CD4-positive, alpha-beta T cell treated with Interleukin-10 for 1 hour (primary cell): ENCODE measurements around the gene OR1J4.
"Not testable (repeated sequence)": the region's sequence is repeated elsewhere in the genome, so short reads cannot be mapped to it uniquely, and the experiment has no call there.

Source experiments
- DNase-seq: peaks from one replicate; pipeline ENCODE4 v3.0.0-alpha.2; 2020

Gene OR1J4

GRCh38 chr9:122518841-122519240, at the start of gene OR1J4:
OR1J4 (plus strand) TSS chr9:122519141; CDS start chr9:122519141, 0 bp downstream.
- no peak for DNase-seq

- DNase-seq, result no peak
These were observed 44.4 kb upstream of the OR1J4 start for GRCh38 chr9:122474561-122474960.

- no peak for DNase-seq
These were observed 43.2 kb upstream of the OR1J4 start for GRCh38 chr9:122475717-122476116.

GRCh38 chr9:122477346-122477745, 41.6 kb upstream of the OR1J4 start:
- DNase-seq, result no peak

GRCh38 chr9:122477826-122478225, 41.1 kb upstream of the OR1J4 start, which contains the start of gene OR1J1:
OR1J1 (minus strand) TSS chr9:122477926; CDS start chr9:122477926, 0 bp downstream.
- DNase-seq, result no peak

GRCh38 chr9:122479062-122479461, 39.9 kb upstream of the OR1J4 start:
- no peak for DNase-seq

GRCh38 chr9:122498883-122499288, 20.1 kb upstream of the OR1J4 start:
- peak; percentile 29 for DNase-seq

- DNase-seq, result no peak
These were observed 12.0 kb upstream of the OR1J4 start for GRCh38 chr9:122506964-122507363.

- DNase-seq, result no peak
These were observed 8.4 kb upstream of the OR1J4 start, which contains the start of gene OR1J2 for GRCh38 chr9:122510502-122510901. OR1J2 (plus strand) TSS chr9:122510802; CDS start chr9:122510802, 0 bp downstream.

- DNase-seq, result no peak
These were observed 715 bp upstream of the OR1J4 start for GRCh38 chr9:122518226-122518625.

GRCh38 chr9:122519376-122519775, 435 bp downstream of the OR1J4 start:
- no peak for DNase-seq

- no peak for DNase-seq
These were observed 7.7 kb downstream of the OR1J4 start for GRCh38 chr9:122526602-122527001.

- DNase-seq, result no peak
These were observed 8.3 kb downstream of the OR1J4 start, which contains the start of gene OR1N1 for GRCh38 chr9:122527193-122527592. OR1N1 (minus strand) TSS chr9:122527293; CDS start chr9:122527293, 0 bp downstream.

- not testable (repeated sequence) for DNase-seq
These were observed 12.2 kb downstream of the OR1J4 start for GRCh38 chr9:122531157-122531556.

- no peak for DNase-seq
These were observed 17.2 kb downstream of the OR1J4 start for GRCh38 chr9:122536134-122536533.

- DNase-seq, result not testable (repeated sequence)
These were observed 18.1 kb downstream of the OR1J4 start for GRCh38 chr9:122537066-122537465.

GRCh38 chr9:122538757-122539156, 19.8 kb downstream of the OR1J4 start:
- no peak for DNase-seq

GRCh38 chr9:122546196-122546595, 27.3 kb downstream of the OR1J4 start:
- no peak for DNase-seq

GRCh38 chr9:122551371-122551770, 32.4 kb downstream of the OR1J4 start:
- no peak for DNase-seq

GRCh38 chr9:122552812-122553211, 33.9 kb downstream of the OR1J4 start, which contains the start of gene OR1N2:
OR1N2 (plus strand) TSS chr9:122553112; CDS start chr9:122553212, 100 bp downstream.
- DNase-seq, result no peak

GRCh38 chr9:122561446-122561845, 42.5 kb downstream of the OR1J4 start:
- DNase-seq, result no peak

GRCh38 chr9:122562134-122562760, 43.3 kb downstream of the OR1J4 start:
- DNase-seq, result no peak

GRCh38 chr9:122567901-122568300, 49.0 kb downstream of the OR1J4 start:
- DNase-seq, result no peak
